Glutamatergic neuron (in vitro differentiated cells): ENCODE measurements around the gene TGFA. TPM values are rescaled to one million over a fixed set of nuclear protein-coding genes. Genes with fewer than 3 reads are reported as not detected.

ENCODE experiments used
- DNase-seq: peaks from one replicate; pipeline ENCODE4 v3.0.0; 2022
- H3K27ac Mint-ChIP-seq: one replicate; pipeline ENCODE4 v1.8.0; 2020; ENCODE audit warnings: mild to moderate bottlenecking, mixed read lengths, inconsistent platforms; ENCODE audit not compliant: unreplicated experiment
- H3K27me3 Mint-ChIP-seq: one replicate; pipeline ENCODE4 v1.8.0; 2020; ENCODE audit warnings: mild to moderate bottlenecking, moderate library complexity, mixed read lengths, inconsistent platforms; ENCODE audit not compliant: unreplicated experiment
- H3K36me3 Mint-ChIP-seq: one replicate; pipeline ENCODE4 v1.8.0; 2020; ENCODE audit warnings: mild to moderate bottlenecking, mixed read lengths, inconsistent platforms; ENCODE audit not compliant: unreplicated experiment
- H3K4me1 Mint-ChIP-seq: one replicate; pipeline ENCODE4 v1.8.0; 2020; ENCODE audit warnings: mild to moderate bottlenecking, low read depth, mixed read lengths, inconsistent platforms; ENCODE audit not compliant: unreplicated experiment
- H3K4me3 Mint-ChIP-seq: one replicate; pipeline ENCODE4 v1.8.0; 2020; ENCODE audit warnings: mild to moderate bottlenecking, mixed read lengths, inconsistent platforms; ENCODE audit not compliant: unreplicated experiment
- H3K9me3 Mint-ChIP-seq: one replicate; pipeline ENCODE4 v1.8.0; 2020; ENCODE audit warnings: mild to moderate bottlenecking, moderate library complexity, mixed read lengths, inconsistent platforms; ENCODE audit not compliant: unreplicated experiment
- total RNA-seq: library from RNA; stranded (reverse); fragmentation: NEBNext Ultra II Directional; extraction: Animal tissue kit (Norgen Biotek cat#: 25700); gene quantifications from one replicate; pipeline ENCODE4 v1.2.1, GENCODE V29; 2021; ENCODE audit not compliant: unreplicated experiment
- TF ChIP-seq, protein P1 (sequence below): fragments of 200-600 bp; sonication (generic); IDR thresholded peaks from one replicate; pipeline ENCODE4 v1.5.0; 2021; ENCODE audit not compliant: partially characterized antibody, unreplicated experiment

TGFA gene
- total RNA-seq, 1 donor from 2014 or later: 4.7 TPM

GRCh38 chr2:70554338-70554892 lies 789 bp upstream of the TGFA start:
- H3K27ac Mint-ChIP-seq: no peak overlapping the region
- DNase-seq: no peak
- peaks cover 25% of the 10 kb centered on the region for H3K27me3 Mint-ChIP-seq
- TF ChIP-seq, protein P1, sequence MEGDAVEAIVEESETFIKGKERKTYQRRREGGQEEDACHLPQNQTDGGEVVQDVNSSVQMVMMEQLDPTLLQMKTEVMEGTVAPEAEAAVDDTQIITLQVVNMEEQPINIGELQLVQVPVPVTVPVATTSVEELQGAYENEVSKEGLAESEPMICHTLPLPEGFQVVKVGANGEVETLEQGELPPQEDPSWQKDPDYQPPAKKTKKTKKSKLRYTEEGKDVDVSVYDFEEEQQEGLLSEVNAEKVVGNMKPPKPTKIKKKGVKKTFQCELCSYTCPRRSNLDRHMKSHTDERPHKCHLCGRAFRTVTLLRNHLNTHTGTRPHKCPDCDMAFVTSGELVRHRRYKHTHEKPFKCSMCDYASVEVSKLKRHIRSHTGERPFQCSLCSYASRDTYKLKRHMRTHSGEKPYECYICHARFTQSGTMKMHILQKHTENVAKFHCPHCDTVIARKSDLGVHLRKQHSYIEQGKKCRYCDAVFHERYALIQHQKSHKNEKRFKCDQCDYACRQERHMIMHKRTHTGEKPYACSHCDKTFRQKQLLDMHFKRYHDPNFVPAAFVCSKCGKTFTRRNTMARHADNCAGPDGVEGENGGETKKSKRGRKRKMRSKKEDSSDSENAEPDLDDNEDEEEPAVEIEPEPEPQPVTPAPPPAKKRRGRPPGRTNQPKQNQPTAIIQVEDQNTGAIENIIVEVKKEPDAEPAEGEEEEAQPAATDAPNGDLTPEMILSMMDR: peak; percentile 67
- no peaks in the 10 kb centered on the region for H3K9me3 Mint-ChIP-seq
- peak overlapping the region; percentile 71 for H3K4me3 Mint-ChIP-seq
- H3K4me1 Mint-ChIP-seq: peaks cover 19% of the 10 kb centered on the region
- H3K36me3 Mint-ChIP-seq: no peaks in the 10 kb centered on the region

- TF ChIP-seq, protein P1: no peak
- Mint-ChIP-seq H3K4me1 (peaks cover 15% of the 10 kb centered on the region), H3K9me3 (no peaks in the 10 kb centered on the region), H3K36me3 (no peaks in the 10 kb centered on the region), H3K4me3 (peak overlapping the region; percentile 85), H3K27ac (no peak overlapping the region), H3K27me3 (peaks cover 20% of the 10 kb centered on the region)
- no peak for DNase-seq
Measured at GRCh38 chr2:70553334-70553583, 367 bp downstream of the TGFA start.

GRCh38 chr2:70552501-70553333 lies 909 bp downstream of the TGFA start:
- Mint-ChIP-seq H3K27me3 (peaks cover 17% of the 10 kb centered on the region), H3K36me3 (no peaks in the 10 kb centered on the region), H3K27ac (no peak overlapping the region), H3K4me3 (peak overlapping the region; percentile 85), H3K9me3 (no peaks in the 10 kb centered on the region), H3K4me1 (peaks cover 10% of the 10 kb centered on the region)
- DNase-seq: peak; percentile 36
- TF ChIP-seq, protein P1: no peak

- Mint-ChIP-seq H3K9me3 (no peaks in the 10 kb centered on the region), H3K36me3 (no peaks in the 10 kb centered on the region), H3K27me3 (peaks cover 17% of the 10 kb centered on the region), H3K27ac (no peak overlapping the region), H3K4me3 (no peak overlapping the region), H3K4me1 (peaks cover 3% of the 10 kb centered on the region)
- TF ChIP-seq, protein P1: no peak
- DNase-seq: no peak
Measured at GRCh38 chr2:70551167-70551566, 2.5 kb downstream of the TGFA start.

DNA sequence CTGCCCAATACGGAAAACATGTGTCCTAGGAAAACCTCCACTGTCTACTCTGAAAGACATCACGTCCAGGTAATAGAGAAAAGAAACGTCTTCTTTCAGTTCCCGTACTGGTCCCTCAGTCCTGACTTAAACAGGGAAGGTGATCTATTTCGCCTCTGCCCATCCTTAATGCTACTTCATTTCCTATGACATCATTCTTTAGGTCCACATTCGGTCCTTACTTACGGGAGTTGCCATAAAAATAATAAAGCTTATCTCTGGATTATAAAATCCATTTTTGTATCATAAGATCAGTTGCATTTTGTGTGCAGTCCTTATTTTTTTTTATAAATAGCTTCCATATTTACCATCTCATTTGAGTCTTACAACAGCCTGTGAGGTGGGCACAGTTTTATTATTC lies 3.7 kb downstream of the TGFA start:
- Mint-ChIP-seq H3K27ac (no peak overlapping the region), H3K9me3 (no peaks in the 10 kb centered on the region), H3K4me1 (peaks cover 3% of the 10 kb centered on the region), H3K4me3 (no peak overlapping the region), H3K36me3 (no peaks in the 10 kb centered on the region), H3K27me3 (peaks cover 17% of the 10 kb centered on the region)
- DNase-seq: no peak
- TF ChIP-seq, protein P1: no peak
